Measurements from ENCODE around the gene RIOK2. TPM values are rescaled to one million over a fixed set of nuclear protein-coding genes. Genes with fewer than 3 reads are reported as not detected.
A peak's percentile ranks its signal among the peaks of the same experiment; 100 is the strongest.

The RIOK2 gene
- total and polyA plus RNA-seq, 9 of the 15 experiments (the other 6 are each of a cell fraction or from before 2014, with no cell fraction given) = 22.9 to 97.6 (median 47.8) TPM

DNA sequence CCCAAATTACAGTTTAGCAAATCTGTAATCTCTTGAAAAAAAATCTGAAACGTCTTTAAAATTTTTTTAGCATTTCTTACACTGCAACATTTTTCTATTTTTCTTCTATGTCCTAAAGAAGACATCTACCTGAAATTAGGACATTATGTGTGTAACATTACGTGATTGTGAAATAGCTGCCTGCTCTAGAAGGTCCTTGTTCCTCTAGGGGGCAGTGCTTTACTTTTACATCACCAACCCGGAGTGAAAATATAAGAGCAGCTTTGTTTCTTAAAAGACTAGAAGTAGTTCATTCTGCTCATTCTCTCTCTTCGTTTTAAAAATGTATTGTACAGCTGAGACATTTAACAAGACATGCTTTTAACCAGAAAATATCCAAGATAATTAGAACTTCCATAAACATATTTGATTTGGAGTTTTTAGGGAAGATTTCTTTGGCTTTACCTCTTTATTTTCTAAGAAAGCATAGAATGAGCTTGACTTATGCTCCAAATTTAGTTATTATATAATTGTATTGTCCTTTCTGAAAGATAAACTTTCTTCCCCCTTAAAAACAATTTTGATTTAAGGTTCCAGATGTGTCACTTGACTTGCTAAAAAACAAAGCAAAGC, 48.1 kb upstream of the RIOK2 start (continued):
- TF ChIP-seq PRDM10 (IDR thresholded peaks at IDR 0.05; ENCODE audit: partially characterized antibody) (no peak), MAFK (IDR thresholded peaks at IDR 0.05; ENCODE audit: low read length) (no peak), LCOR (CRISPR knock-in tag; IDR thresholded peaks at IDR 0.05) (no peak), SMARCB1 (IDR thresholded peaks at IDR 0.05; ENCODE audit: insufficient read length, low read depth) (no peak), ZBTB49 (CRISPR knock-in tag; IDR thresholded peaks at IDR 0.05; ENCODE audit: borderline replicate concordance) (no peak), ZNF184 (CRISPR knock-in tag; IDR thresholded peaks at IDR 0.05) (no peak), DPF2 (IDR thresholded peaks at IDR 0.05) (no peak), TRIM24 (IDR thresholded peaks at IDR 0.05) (0 out of 4 replicates have a peak, but pooled peaks of 1 of the 2 experiments have one; percentile 7)
- TF ChIP-seq, protein P1, sequence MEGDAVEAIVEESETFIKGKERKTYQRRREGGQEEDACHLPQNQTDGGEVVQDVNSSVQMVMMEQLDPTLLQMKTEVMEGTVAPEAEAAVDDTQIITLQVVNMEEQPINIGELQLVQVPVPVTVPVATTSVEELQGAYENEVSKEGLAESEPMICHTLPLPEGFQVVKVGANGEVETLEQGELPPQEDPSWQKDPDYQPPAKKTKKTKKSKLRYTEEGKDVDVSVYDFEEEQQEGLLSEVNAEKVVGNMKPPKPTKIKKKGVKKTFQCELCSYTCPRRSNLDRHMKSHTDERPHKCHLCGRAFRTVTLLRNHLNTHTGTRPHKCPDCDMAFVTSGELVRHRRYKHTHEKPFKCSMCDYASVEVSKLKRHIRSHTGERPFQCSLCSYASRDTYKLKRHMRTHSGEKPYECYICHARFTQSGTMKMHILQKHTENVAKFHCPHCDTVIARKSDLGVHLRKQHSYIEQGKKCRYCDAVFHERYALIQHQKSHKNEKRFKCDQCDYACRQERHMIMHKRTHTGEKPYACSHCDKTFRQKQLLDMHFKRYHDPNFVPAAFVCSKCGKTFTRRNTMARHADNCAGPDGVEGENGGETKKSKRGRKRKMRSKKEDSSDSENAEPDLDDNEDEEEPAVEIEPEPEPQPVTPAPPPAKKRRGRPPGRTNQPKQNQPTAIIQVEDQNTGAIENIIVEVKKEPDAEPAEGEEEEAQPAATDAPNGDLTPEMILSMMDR (IDR thresholded peaks at IDR 0.05 in 2 of 3, conservative IDR thresholded peaks at IDR 0.05 in 1 of 3; ENCODE audit: insufficient read depth in 2 of 3, low read depth in 1 of 3, low read length in 3 of 3) = peak; percentile 52 to 81 (median 69)

Measured in K562 (cell line).